CD14-positive monocyte (primary cell): Measurements from ENCODE around the gene SLC22A12. TPM values are rescaled to one million over a fixed set of nuclear protein-coding genes. Genes with fewer than 3 reads are reported as not detected.
"Not testable (repeated sequence)": the region's sequence is repeated elsewhere in the genome, so short reads cannot be mapped to it uniquely, and the experiment has no call there.

ENCODE experiments used
- DNase-seq, 3 donors: peaks; one replicate each; pipeline ENCODE4 v3.0.0-alpha.2; 2011 to 2022
- H2AFZ ChIP-seq: 2 replicates; pipeline ENCODE4 v1.6.0; 2012; ENCODE audit warnings: mild to moderate bottlenecking, low read depth, low read length, inconsistent platforms; ENCODE audit not compliant: insufficient read depth, poor library complexity, severe bottlenecking
- H3K27ac ChIP-seq, 2 donors: 1 replicate in 1 of 2; 2 replicates in 1 of 2; pipeline ENCODE4 v1.5.1; 2012 to 2013; ENCODE audit warnings: low read length in 2 of 2, control low read depth in 1 of 2, inconsistent platforms in 1 of 2, low read depth in 1 of 2, mild to moderate bottlenecking in 1 of 2
- H3K27me3 ChIP-seq, 2 donors: one replicate each; pipeline versions ENCODE4 v1.6.0 to v1.6.1; 2011 to 2013; ENCODE audit warnings: low read length in 2 of 2; ENCODE audit not compliant: control insufficient read depth in 2 of 2, insufficient read depth in 2 of 2
- H3K36me3 ChIP-seq, 2 donors: replicated peaks in 1 of 2; 1 replicate in 1 of 2; 2 replicates in 1 of 2; pipeline versions ENCODE4 v1.5.1 to v1.6.1; 2012 to 2013; ENCODE audit warnings: low read length in 2 of 2, control low read depth in 1 of 2, inconsistent platforms in 1 of 2, mild to moderate bottlenecking in 1 of 2; ENCODE audit not compliant: insufficient read depth in 2 of 2, control insufficient read depth in 1 of 2
- H3K4me1 ChIP-seq, 2 donors: 1 replicate in 1 of 2; 2 replicates in 1 of 2; pipeline versions ENCODE4 v1.5.1 to v1.6.1; 2012 to 2013; ENCODE audit warnings: low read length in 2 of 2, control low read depth in 1 of 2, inconsistent platforms in 1 of 2, mild to moderate bottlenecking in 1 of 2, moderate library complexity in 1 of 2; ENCODE audit not compliant: insufficient read depth in 2 of 2, control insufficient read depth in 1 of 2
- H3K4me2 ChIP-seq: replicated peaks from 2 replicates; pipeline ENCODE3; 2012; ENCODE audit warnings: low read length, moderate library complexity, mild to moderate bottlenecking; ENCODE audit not compliant: poor library complexity, severe bottlenecking; ENCODE audit errors: extremely low read depth
- H3K4me3 ChIP-seq, 3 experiments: fragments of 200-600 bp in 1 of 3; sonication (generic) in 1 of 3; replicated peaks in 1 of 3; 1 replicate in 2 of 3; 2 replicates in 1 of 3; pipeline ENCODE4 v1.5.1; 2011 to 2013; ENCODE audit warnings: low read length in 3 of 3, mild to moderate bottlenecking in 3 of 3, control low read depth in 2 of 3, low read depth in 2 of 3, inconsistent platforms in 1 of 3, moderate library complexity in 1 of 3
- H3K79me2 ChIP-seq: 2 replicates; pipeline ENCODE4 v1.6.0; 2012; ENCODE audit warnings: mild to moderate bottlenecking, control low read depth, inconsistent platforms, low read length, moderate library complexity; ENCODE audit not compliant: insufficient read depth
- H3K9ac ChIP-seq: 2 replicates; pipeline ENCODE4 v1.6.0; 2017; ENCODE audit warnings: low read length, mild to moderate bottlenecking; ENCODE audit not compliant: insufficient read depth, poor library complexity, severe bottlenecking
- H3K9me3 ChIP-seq, 2 donors: replicated peaks in 1 of 2; 1 replicate in 1 of 2; 2 replicates in 1 of 2; pipeline versions ENCODE4 v1.5.1 to v1.6.1; 2012 to 2013; ENCODE audit warnings: low read length in 2 of 2, control low read depth in 1 of 2; ENCODE audit not compliant: control insufficient read depth in 1 of 2, insufficient read depth in 1 of 2
- H4K20me1 ChIP-seq: 2 replicates; pipeline ENCODE4 v1.6.0; 2012; ENCODE audit warnings: mild to moderate bottlenecking, low read length, control low read depth, moderate library complexity; ENCODE audit not compliant: insufficient read depth
- H3K27ac Mint-ChIP-seq, 7 donors: one replicate each; pipeline ENCODE4 v1.8.0; 2020; ENCODE audit warnings: mild to moderate bottlenecking in 7 of 7, mixed read lengths in 7 of 7, moderate library complexity in 6 of 7, inconsistent platforms in 2 of 7
- H3K27me3 Mint-ChIP-seq, 3 donors: one replicate each; pipeline ENCODE4 v1.8.0; 2021 to 2022; ENCODE audit warnings: low read depth in 3 of 3, mild to moderate bottlenecking in 3 of 3, mixed read lengths in 3 of 3, moderate library complexity in 3 of 3, inconsistent platforms in 1 of 3
- H3K36me3 Mint-ChIP-seq, 2 donors: one replicate each; pipeline ENCODE4 v1.8.0; 2020; ENCODE audit warnings: mixed read lengths in 2 of 2, inconsistent platforms in 1 of 2, mild to moderate bottlenecking in 1 of 2
- H3K4me1 Mint-ChIP-seq: one replicate; pipeline ENCODE4 v1.8.0; 2020; ENCODE audit warnings: mild to moderate bottlenecking, mixed read lengths
- H3K4me3 Mint-ChIP-seq, 2 donors: one replicate each; pipeline ENCODE4 v1.8.0; 2020; ENCODE audit warnings: mild to moderate bottlenecking in 2 of 2, mixed read lengths in 2 of 2, moderate library complexity in 1 of 2
- H3K9me3 Mint-ChIP-seq, 7 donors: one replicate each; pipeline ENCODE4 v1.8.0; 2020 to 2022; ENCODE audit warnings: mixed read lengths in 7 of 7, mild to moderate bottlenecking in 6 of 7, moderate library complexity in 6 of 7, inconsistent platforms in 2 of 7
- WGBS: methylation state at CpG from one replicate; pipeline ENCODE4 v1.1.5; 2013; ENCODE audit warnings: missing lambda C conversion rate; ENCODE audit not compliant: insufficient coverage; 5-methylcytosine and 5-hydroxymethylcytosine counted together
- intact Hi-C, 2 donors: fragments of 100-400 bp; cut with micrococcal nuclease; formaldehyde crosslinking; loops; one replicate each; pipeline versions ENCODE4 v1.15.0 to v1.15.1; 2023
- polyA plus RNA-seq, 3 donors: library from polyadenylated mRNA; depleted of rRNA in 1 of 3; unstranded in 2 of 3; stranded (reverse) in 1 of 3; fragments of 300-500 nt in 2 of 3; fragments of >200 nt in 1 of 3; fragmentation: Illumina TruSeq in 2 of 3; gene quantifications; 1 replicate in 2 of 3; 2 replicates in 1 of 3; pipeline ENCODE4 v1.2.3, GENCODE V29; 2012 to 2021
- TF ChIP-seq, protein P1 (sequence below): fragments of 200-600 bp; IDR thresholded peaks from one replicate; pipeline ENCODE4 v1.8.0; 2022; ENCODE audit warnings: antibody characterized with exemption, mild to moderate bottlenecking

The SLC22A12 gene
- polyA plus RNA-seq, 3 donors, result not detected

GRCh38 chr11:64594159-64594939 is 3.3 kb downstream of the SLC22A12 start:
- H3K4me3 ChIP-seq, result no peak overlapping the region
- no peak overlapping the region for H2AFZ ChIP-seq
- Mint-ChIP-seq H3K4me1 (no peaks in the 10 kb centered on the region), H3K4me3 (no peak overlapping the region), H3K9me3 (peaks cover 0 to 2% (median 1%) of the 10 kb centered on the region in 7 donors), H3K36me3 (no peaks in the 10 kb centered on the region), H3K27ac (no peak overlapping the region), H3K27me3 (peaks cover 0 to 1% (median under 1%) of the 10 kb centered on the region in 3 donors)
- H3K27me3 ChIP-seq, result no peaks in the 10 kb centered on the region
- peaks cover 0 to 3% of the 10 kb centered on the region in 2 donors for H3K9me3 ChIP-seq
- no peak overlapping the region for H3K4me2 ChIP-seq
- no peaks in the 10 kb centered on the region for H3K4me1 ChIP-seq
- TF ChIP-seq, protein P1, sequence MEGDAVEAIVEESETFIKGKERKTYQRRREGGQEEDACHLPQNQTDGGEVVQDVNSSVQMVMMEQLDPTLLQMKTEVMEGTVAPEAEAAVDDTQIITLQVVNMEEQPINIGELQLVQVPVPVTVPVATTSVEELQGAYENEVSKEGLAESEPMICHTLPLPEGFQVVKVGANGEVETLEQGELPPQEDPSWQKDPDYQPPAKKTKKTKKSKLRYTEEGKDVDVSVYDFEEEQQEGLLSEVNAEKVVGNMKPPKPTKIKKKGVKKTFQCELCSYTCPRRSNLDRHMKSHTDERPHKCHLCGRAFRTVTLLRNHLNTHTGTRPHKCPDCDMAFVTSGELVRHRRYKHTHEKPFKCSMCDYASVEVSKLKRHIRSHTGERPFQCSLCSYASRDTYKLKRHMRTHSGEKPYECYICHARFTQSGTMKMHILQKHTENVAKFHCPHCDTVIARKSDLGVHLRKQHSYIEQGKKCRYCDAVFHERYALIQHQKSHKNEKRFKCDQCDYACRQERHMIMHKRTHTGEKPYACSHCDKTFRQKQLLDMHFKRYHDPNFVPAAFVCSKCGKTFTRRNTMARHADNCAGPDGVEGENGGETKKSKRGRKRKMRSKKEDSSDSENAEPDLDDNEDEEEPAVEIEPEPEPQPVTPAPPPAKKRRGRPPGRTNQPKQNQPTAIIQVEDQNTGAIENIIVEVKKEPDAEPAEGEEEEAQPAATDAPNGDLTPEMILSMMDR, result no peak
- H3K9ac ChIP-seq, result no peak overlapping the region
- no peaks in the 10 kb centered on the region for H3K79me2 ChIP-seq
- no peak overlapping the region for H3K27ac ChIP-seq
- DNase-seq, result no peak
- no peaks in the 10 kb centered on the region for H3K36me3 ChIP-seq
- WGBS, result 89% methylated on average over 12 of the region's 14 CpGs
- no peaks in the 10 kb centered on the region for H4K20me1 ChIP-seq
- intact Hi-C loops, result no loop called here

DNA sequence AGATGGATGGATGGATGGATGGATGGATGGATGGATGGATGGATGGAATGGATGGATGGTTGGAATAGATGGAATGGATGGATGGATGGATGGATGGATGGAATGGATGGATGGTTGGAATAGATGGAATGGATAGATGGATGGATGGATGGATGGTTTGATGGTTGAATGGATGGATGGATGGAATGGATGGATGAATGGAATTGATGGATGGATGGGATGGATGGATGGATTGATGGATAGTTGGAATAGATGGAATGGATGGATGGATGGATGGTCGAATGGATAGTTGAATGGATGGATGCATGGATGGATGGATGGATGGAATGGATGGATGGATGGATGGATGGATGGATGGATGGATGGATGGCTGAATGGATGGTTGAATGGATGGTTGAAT is 4.9 kb downstream of the SLC22A12 start:
- H3K4me1 ChIP-seq, H3K27ac ChIP-seq, H3K27ac Mint-ChIP-seq, DNase-seq, H3K79me2 ChIP-seq, H3K36me3 Mint-ChIP-seq, H3K4me3 Mint-ChIP-seq, H3K4me2 ChIP-seq, H2AFZ ChIP-seq, H3K9me3 Mint-ChIP-seq, H3K4me1 Mint-ChIP-seq, H3K4me3 ChIP-seq, H3K9ac ChIP-seq, H3K27me3 ChIP-seq, H3K9me3 ChIP-seq, H4K20me1 ChIP-seq, H3K27me3 Mint-ChIP-seq, H3K36me3 ChIP-seq, intact Hi-C loops: not testable (repeated sequence)
- WGBS, result 83% methylated on average over 1 of the region's 1 CpG
